ENCODE data around the gene VPS36. TPM values are rescaled to one million over a fixed set of nuclear protein-coding genes. Genes with fewer than 3 reads are reported as not detected.

The VPS36 gene
- total RNA-seq, 1 experiment from 2014 or later = 29.2 TPM

DNA sequence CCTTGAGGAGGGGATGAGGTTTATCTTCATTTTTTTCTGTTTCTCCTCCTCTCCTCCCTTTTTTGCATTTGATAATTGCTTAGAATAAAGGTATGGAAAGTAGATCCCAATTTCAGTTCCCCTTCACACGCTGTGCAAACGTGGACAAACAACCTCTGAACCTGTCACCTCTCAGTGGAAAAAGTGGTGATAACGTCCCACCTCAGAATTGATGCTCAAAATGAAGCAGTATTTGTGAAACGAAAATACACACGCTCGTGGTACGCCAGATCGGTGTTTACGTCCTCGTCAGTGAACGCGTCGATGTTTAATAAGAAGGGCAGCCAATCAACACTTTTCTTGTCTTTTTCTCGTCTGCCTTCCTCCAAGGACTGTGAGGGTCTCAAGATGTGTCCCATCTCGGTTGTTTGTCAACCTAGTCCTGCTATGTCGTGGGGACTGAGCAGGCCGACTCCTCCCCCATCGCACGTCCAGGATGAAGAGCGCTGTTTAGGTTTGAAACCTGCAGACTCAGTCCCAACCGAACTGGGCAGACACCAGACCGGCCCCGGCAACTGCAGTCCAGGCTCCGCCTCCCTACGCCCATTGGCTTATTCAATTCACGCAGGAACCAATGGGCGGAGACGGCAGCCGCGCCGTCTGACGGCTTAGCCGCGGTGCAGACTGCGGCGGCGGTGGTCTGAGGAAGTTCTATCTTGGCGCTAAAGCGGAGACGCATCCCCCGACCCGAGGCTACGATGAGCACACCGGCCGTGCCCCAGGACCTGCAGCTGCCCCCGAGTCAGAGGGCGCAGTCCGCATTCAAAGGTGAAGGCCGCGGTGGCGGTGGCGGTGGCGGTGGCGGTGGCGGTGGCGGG is 4.6 kb upstream of the VPS36 start, which contains the start of gene CKAP2:
CKAP2 (plus strand) TSS at position 659 of the 857 bp plus-strand sequence; CDS start at position 738, 79 bp downstream.
- H3K14ac ChIP-seq (ENCODE audit: insufficient read depth, low read length) = peak within 1 kb of the TSS; percentile 94; the same call in 1 of the 2 replicates
- peak within 1 kb of the TSS; percentile 75 for H3K56ac ChIP-seq (ENCODE audit: insufficient read length, low read depth, low read length)
- H3K23ac ChIP-seq (ENCODE audit: insufficient read length, low read depth, low read length) = no peak within 1 kb of the TSS
- H3K27ac Mint-ChIP-seq = peak within 1 kb of the TSS; percentile 88 to 99 (median 98); a peak in 6 of 7 replicates
- H3K27me3 Mint-ChIP-seq (ENCODE audit: low read depth) = no peaks in the 10 kb centered on the region; the same call in 1 of the 2 replicates
- no peaks in the 10 kb centered on the region; a peak in 1 of 5 replicates for H3K9me3 Mint-ChIP-seq
- no peak within 1 kb of the TSS for H4K91ac ChIP-seq (ENCODE audit: insufficient read length, low read depth, low read length)
- no peak within 1 kb of the TSS for H2BK12ac ChIP-seq (ENCODE audit: insufficient read length, low read depth, low read length)
- no peaks in the 10 kb centered on the region for H4K20me1 ChIP-seq (ENCODE audit: control insufficient read depth, insufficient read depth, insufficient read length)
- H3K27ac ChIP-seq (ENCODE audit: insufficient read length, low read depth, low read length) = peak within 1 kb of the TSS; percentile 72
- H3K36me3 Mint-ChIP-seq (ENCODE audit: insufficient read depth in 1 of 3, low read depth in 3 of 3) = peaks cover 18 to 35% (median 33%) of the 10 kb centered on the region in 3 experiments
- no peaks in the 10 kb centered on the region for H3K27me3 ChIP-seq (ENCODE audit: insufficient read depth, low read length)
- H3K23me2 ChIP-seq (ENCODE audit: insufficient read length, low read depth, low read length, poor library complexity, severe bottlenecking) = peaks cover 10% of the 10 kb centered on the region
- H2BK15ac ChIP-seq (ENCODE audit: low read depth, low read length) = no peak within 1 kb of the TSS
- H2AK5ac ChIP-seq (ENCODE audit: insufficient read length, low read length) = no peak within 1 kb of the TSS
- H3K9me3 ChIP-seq (ENCODE audit: control insufficient read depth, low read depth, low read length) = no peaks in the 10 kb centered on the region
- no CpG with 5 or more reads among the region's 56 CpGs for WGBS (ENCODE audit: extremely low coverage, insufficient read length, low lambda C conversion rate)
- no peak within 1 kb of the TSS for H2BK120ac ChIP-seq (ENCODE audit: low read depth, low read length, poor library complexity, severe bottlenecking)
- H3K4me1 ChIP-seq (ENCODE audit: insufficient read depth, low read length) = no peaks in the 10 kb centered on the region
- peaks cover 3% of the 10 kb centered on the region; the same call in 1 of the 2 replicates for H3K79me2 ChIP-seq (ENCODE audit: insufficient read depth, low read length)
- peak; percentile 96 for DNase-seq
- H3K4me2 ChIP-seq (ENCODE audit: insufficient read depth, insufficient read length, low read length) = peak within 1 kb of the TSS; percentile 99
- TF ChIP-seq, protein P1, sequence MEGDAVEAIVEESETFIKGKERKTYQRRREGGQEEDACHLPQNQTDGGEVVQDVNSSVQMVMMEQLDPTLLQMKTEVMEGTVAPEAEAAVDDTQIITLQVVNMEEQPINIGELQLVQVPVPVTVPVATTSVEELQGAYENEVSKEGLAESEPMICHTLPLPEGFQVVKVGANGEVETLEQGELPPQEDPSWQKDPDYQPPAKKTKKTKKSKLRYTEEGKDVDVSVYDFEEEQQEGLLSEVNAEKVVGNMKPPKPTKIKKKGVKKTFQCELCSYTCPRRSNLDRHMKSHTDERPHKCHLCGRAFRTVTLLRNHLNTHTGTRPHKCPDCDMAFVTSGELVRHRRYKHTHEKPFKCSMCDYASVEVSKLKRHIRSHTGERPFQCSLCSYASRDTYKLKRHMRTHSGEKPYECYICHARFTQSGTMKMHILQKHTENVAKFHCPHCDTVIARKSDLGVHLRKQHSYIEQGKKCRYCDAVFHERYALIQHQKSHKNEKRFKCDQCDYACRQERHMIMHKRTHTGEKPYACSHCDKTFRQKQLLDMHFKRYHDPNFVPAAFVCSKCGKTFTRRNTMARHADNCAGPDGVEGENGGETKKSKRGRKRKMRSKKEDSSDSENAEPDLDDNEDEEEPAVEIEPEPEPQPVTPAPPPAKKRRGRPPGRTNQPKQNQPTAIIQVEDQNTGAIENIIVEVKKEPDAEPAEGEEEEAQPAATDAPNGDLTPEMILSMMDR (conservative IDR thresholded peaks at IDR 0.05) = no peak
- no peak within 1 kb of the TSS for H2BK5ac ChIP-seq (ENCODE audit: insufficient read length, low read length)
- peak within 1 kb of the TSS; percentile 90 for H3K9ac ChIP-seq (ENCODE audit: extremely low read depth, insufficient read length, low read length)
- H3K4me1 Mint-ChIP-seq = peaks cover 31 to 32% of the 10 kb centered on the region in 2 experiments
- peaks cover 3% of the 10 kb centered on the region for H3K79me1 ChIP-seq (ENCODE audit: insufficient read depth, low read depth, low read length, poor library complexity, severe bottlenecking)
- H4K8ac ChIP-seq (replicated peaks; ENCODE audit: insufficient read length, low read depth, low read length) = no peak within 1 kb of the TSS
- peak within 1 kb of the TSS; percentile 82 for H4K5ac ChIP-seq (ENCODE audit: insufficient read length, low read depth, low read length)
- no peak within 1 kb of the TSS for H3K4ac ChIP-seq (ENCODE audit: low read depth, low read length)
- H3T11ph ChIP-seq (ENCODE audit: low read length) = no peak within 1 kb of the TSS
- peak within 1 kb of the TSS; percentile 91 for H3K18ac ChIP-seq (ENCODE audit: insufficient read length, low read depth, low read length)
- peak within 1 kb of the TSS; percentile 90 for H3K4me3 Mint-ChIP-seq
- peak within 1 kb of the TSS; percentile 96 for H2AFZ ChIP-seq (ENCODE audit: low read length)
- H2BK20ac ChIP-seq (ENCODE audit: low read depth, low read length, poor library complexity, severe bottlenecking) = no peak within 1 kb of the TSS
